Measurements from ENCODE around the gene ITPR2.
"Not testable (repeated sequence)": the region's sequence is repeated elsewhere in the genome, so short reads cannot be mapped to it uniquely, and the experiment has no call there.

Gene ITPR2

GRCh38 chr12:26617513-26617912, 215.5 kb downstream of the ITPR2 start:
- no peak for DNase-seq

- no peak for DNase-seq
Observed at GRCh38 chr12:26614011-26614616, 218.9 kb downstream of the ITPR2 start.

- DNase-seq: no peak
Observed at GRCh38 chr12:26612203-26612602, 220.8 kb downstream of the ITPR2 start.

- no peak for DNase-seq
Observed at GRCh38 chr12:26611598-26611997, 221.4 kb downstream of the ITPR2 start.

- DNase-seq: no peak
Observed at GRCh38 chr12:26610774-26611173, 222.2 kb downstream of the ITPR2 start.

- no peak for DNase-seq
Observed at GRCh38 chr12:26609986-26610385, 223.0 kb downstream of the ITPR2 start.

GRCh38 chr12:26608706-26609105, 224.3 kb downstream of the ITPR2 start:
- no peak for DNase-seq

GRCh38 chr12:26608273-26608672, 224.7 kb downstream of the ITPR2 start:
- DNase-seq: no peak

- no peak for DNase-seq
Observed at GRCh38 chr12:26606911-26607310, 226.1 kb downstream of the ITPR2 start.

GRCh38 chr12:26604813-26605212, 228.2 kb downstream of the ITPR2 start:
- not testable (repeated sequence) for DNase-seq

GRCh38 chr12:26599096-26599695, 233.8 kb downstream of the ITPR2 start:
- no peak for DNase-seq

- no peak for DNase-seq
Observed at GRCh38 chr12:26595806-26596205, 237.2 kb downstream of the ITPR2 start.

GRCh38 chr12:26580619-26581018, 252.4 kb downstream of the ITPR2 start:
- no peak for DNase-seq

- DNase-seq: no peak
Observed at GRCh38 chr12:26576266-26576665, 256.7 kb downstream of the ITPR2 start.

GRCh38 chr12:26573225-26573909, 259.6 kb downstream of the ITPR2 start:
- DNase-seq: no peak

- DNase-seq: no peak
Observed at GRCh38 chr12:26572137-26572536, 260.9 kb downstream of the ITPR2 start.

- no peak for DNase-seq
Observed at GRCh38 chr12:26571560-26571959, 261.4 kb downstream of the ITPR2 start.

GRCh38 chr12:26567126-26567525, 265.9 kb downstream of the ITPR2 start:
- no peak for DNase-seq

GRCh38 chr12:26566675-26567074, 266.3 kb downstream of the ITPR2 start:
- no peak for DNase-seq

GRCh38 chr12:26566186-26566585, 266.8 kb downstream of the ITPR2 start:
- DNase-seq: no peak

GRCh38 chr12:26564391-26564790, 268.6 kb downstream of the ITPR2 start:
- DNase-seq: no peak

- DNase-seq: no peak
Observed at GRCh38 chr12:26563552-26563951, 269.4 kb downstream of the ITPR2 start.

- DNase-seq: no peak
Observed at GRCh38 chr12:26557326-26557725, 275.7 kb downstream of the ITPR2 start.

GRCh38 chr12:26556916-26557315, 276.1 kb downstream of the ITPR2 start:
- no peak for DNase-seq

- DNase-seq: no peak
Observed at GRCh38 chr12:26555139-26555538, 277.9 kb downstream of the ITPR2 start.
